Muscle of leg (tissue), 11 donors: ENCODE data around the gene SUB1. TPM values are rescaled to one million over a fixed set of nuclear protein-coding genes. Genes with fewer than 3 reads are reported as not detected.
A peak's percentile ranks its signal among the peaks of the same experiment; 100 is the strongest.
"Not testable (repeated sequence)": the region's sequence is repeated elsewhere in the genome, so short reads cannot be mapped to it uniquely, and the experiment has no call there.

Experiments used
- DNase-seq: peaks from one replicate; pipeline ENCODE4 v3.0.0; 2013
- H3K27ac ChIP-seq: one replicate; pipeline ENCODE4 v1.5.1; 2013; ENCODE audit warnings: mild to moderate bottlenecking, low read length, control low read depth
- H3K27me3 ChIP-seq: one replicate; pipeline ENCODE4 v1.6.1; 2013; ENCODE audit warnings: low read length; ENCODE audit not compliant: control insufficient read depth, insufficient read depth
- H3K36me3 ChIP-seq: one replicate; pipeline ENCODE4 v1.6.1; 2013; ENCODE audit warnings: low read length; ENCODE audit not compliant: control insufficient read depth, insufficient read depth
- H3K4me1 ChIP-seq: one replicate; pipeline ENCODE4 v1.6.1; 2013; ENCODE audit warnings: low read length; ENCODE audit not compliant: control insufficient read depth, insufficient read depth
- H3K4me3 ChIP-seq: one replicate; pipeline ENCODE4 v1.5.1; 2013; ENCODE audit warnings: low read length, control low read depth
- H3K9me3 ChIP-seq: replicated peaks from 2 replicates; pipeline ENCODE4 v1.6.1; 2013; ENCODE audit warnings: low read depth, low read length; ENCODE audit not compliant: control insufficient read depth
- WGBS: methylation state at CpG from one replicate; pipeline ENCODE4 v1.1.5; 2013; ENCODE audit warnings: missing lambda C conversion rate; ENCODE audit not compliant: insufficient coverage; 5-methylcytosine and 5-hydroxymethylcytosine counted together
- polyA plus RNA-seq, 8 donors: library from polyadenylated mRNA; unstranded; fragments of 120-200 nt; gene quantifications; one replicate each; pipeline versions ENCODE4 v1.2.1 to v1.2.3, GENCODE V29; 2013; ENCODE audit warnings: inconsistent platforms in 1 of 8, low replicate concordance in 1 of 8; ENCODE audit not compliant: insufficient read length in 8 of 8, insufficient read depth in 1 of 8
- total RNA-seq: library from RNA; stranded (reverse); fragments of 120-200 nt; gene quantifications from one replicate; pipeline ENCODE4 v1.2.4, GENCODE V29; 2013

SUB1 gene
- total and polyA plus RNA-seq, 9 donors: 238 to 318 (median 269) TPM

DNA sequence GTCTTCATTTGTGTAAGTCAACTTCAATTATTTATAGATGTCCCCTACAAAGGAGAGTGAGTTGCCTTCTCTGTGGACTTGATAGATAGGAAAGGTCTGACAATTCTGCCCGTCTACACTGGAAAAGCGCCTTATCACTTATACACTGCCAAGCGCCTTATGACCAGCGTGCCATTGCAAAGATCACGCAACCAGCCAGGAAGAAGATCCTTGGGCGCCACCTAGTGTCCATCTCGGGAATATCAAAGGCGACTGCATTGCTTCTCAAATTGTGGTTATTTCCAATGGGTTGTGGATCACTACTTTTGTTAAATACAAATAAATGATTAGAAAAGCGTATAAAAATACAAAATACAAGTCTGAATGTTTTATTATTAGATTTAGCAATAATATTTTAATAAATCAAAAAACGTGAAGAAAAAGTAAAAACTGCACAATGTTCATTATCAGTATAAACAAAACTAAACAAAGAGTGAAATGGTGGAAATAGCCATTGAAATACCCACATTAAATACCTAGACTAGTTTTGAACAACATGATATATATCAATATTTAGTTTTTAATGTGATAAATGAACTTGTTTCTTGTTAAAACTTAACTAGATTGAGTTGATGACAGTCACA is 27.8 kb downstream of the SUB1 start:
- Histone ChIP-seq H3K27me3 (no peaks in the 10 kb centered on the region), H3K9me3 (no peaks in the 10 kb centered on the region), H3K36me3 (peaks cover 2% of the 10 kb centered on the region), H3K4me1 (peaks cover 3% of the 10 kb centered on the region), H3K27ac (no peak overlapping the region), H3K4me3 (no peak overlapping the region)
- no CpG with 5 or more reads among the region's 10 CpGs for WGBS
- peak; percentile 84 for DNase-seq

DNA sequence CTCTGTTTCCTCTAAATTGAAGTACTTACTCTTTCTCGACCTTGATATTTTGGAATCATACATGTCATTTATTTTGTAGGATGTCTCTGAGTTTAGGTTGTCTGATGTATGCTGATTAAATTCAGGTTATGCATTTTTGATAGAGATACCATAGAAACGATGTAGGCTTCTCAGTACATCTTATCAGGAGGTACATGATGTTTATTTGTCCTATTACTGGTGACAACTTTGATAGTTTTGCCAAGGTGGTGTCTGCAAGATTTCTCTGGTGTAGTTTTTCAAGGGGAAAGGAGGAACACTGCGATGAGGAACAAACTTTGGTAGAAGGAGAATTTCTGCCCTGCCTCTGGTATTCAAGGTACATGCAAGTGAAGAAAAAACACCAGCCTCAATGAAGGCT is 29.9 kb downstream of the SUB1 start:
- no peak overlapping the region for H3K4me3 ChIP-seq
- H3K36me3 ChIP-seq: peaks cover 2% of the 10 kb centered on the region
- H3K9me3 ChIP-seq: no peaks in the 10 kb centered on the region
- no peak for DNase-seq
- H3K27me3 ChIP-seq: no peaks in the 10 kb centered on the region
- no peaks in the 10 kb centered on the region for H3K4me1 ChIP-seq
- no peak overlapping the region for H3K27ac ChIP-seq
- WGBS: 75% methylated on average over 1 of the region's 3 CpGs

DNA sequence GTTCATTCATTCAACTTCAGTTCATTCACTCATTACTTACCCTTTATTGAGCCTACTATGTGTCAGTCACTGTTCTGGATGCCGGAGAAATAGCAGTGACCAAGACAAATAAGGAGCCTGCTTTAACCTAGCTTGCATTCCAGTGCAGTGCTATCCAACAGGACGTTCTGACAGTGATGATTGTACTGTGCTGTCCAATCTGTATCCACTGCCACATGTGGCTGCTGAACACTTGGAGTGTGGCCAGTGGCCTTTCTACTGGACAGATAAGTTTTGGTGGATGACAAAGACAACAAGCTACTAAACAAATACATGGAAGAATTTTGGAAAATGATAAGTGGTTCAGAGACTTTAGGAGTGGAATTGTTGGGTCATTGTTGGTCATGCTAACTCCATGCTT is 33.6 kb downstream of the SUB1 start:
- WGBS: 79% methylated on average over 2 of the region's 2 CpGs
- Histone ChIP-seq H3K9me3 (no peaks in the 10 kb centered on the region), H3K4me1 (no peaks in the 10 kb centered on the region), H3K36me3 (no peaks in the 10 kb centered on the region), H3K27me3 (no peaks in the 10 kb centered on the region), H3K4me3 (no peak overlapping the region), H3K27ac (no peak overlapping the region)
- no peak for DNase-seq

- peak; percentile 56 for DNase-seq
- no peaks in the 10 kb centered on the region for H3K36me3 ChIP-seq
- no peaks in the 10 kb centered on the region for H3K27me3 ChIP-seq
- 63% methylated on average over 6 of the region's 8 CpGs for WGBS
- H3K9me3 ChIP-seq: no peaks in the 10 kb centered on the region
- no peaks in the 10 kb centered on the region for H3K4me1 ChIP-seq
- H3K4me3 ChIP-seq: no peak overlapping the region
- H3K27ac ChIP-seq: no peak overlapping the region
Observed at GRCh38 chr5:32621256-32621655, 35.9 kb downstream of the SUB1 start.

DNA sequence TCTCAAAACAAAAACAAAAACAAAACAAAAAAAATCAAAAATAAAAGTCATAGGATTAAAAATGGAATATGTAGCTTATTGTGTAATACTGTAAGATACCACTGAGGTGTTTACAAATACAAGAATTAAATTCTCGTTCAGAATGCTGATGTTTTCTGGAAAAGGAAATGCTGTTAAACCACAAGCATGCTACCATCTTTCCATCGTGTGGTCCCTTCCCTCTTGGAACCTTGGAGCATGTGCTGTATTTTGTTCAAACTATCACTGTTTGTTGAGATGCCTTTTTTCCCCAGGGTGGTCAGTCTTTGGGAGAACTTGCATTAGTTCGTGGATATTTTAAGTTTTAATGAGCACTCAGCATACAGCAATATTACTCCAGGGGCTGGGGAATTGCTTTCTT is 39.7 kb downstream of the SUB1 start:
- Histone ChIP-seq H3K9me3 (no peaks in the 10 kb centered on the region), H3K4me3 (no peak overlapping the region), H3K4me1 (no peaks in the 10 kb centered on the region), H3K36me3 (no peaks in the 10 kb centered on the region), H3K27me3 (no peaks in the 10 kb centered on the region), H3K27ac (no peak overlapping the region)
- no CpG with 5 or more reads among the region's 3 CpGs for WGBS
- DNase-seq: peak; percentile 40

GRCh38 chr5:32625547-32625946 is 40.2 kb downstream of the SUB1 start:
- Histone ChIP-seq H3K36me3 (no peaks in the 10 kb centered on the region), H3K27me3 (no peaks in the 10 kb centered on the region), H3K27ac (no peak overlapping the region), H3K4me1 (no peaks in the 10 kb centered on the region), H3K4me3 (no peak overlapping the region), H3K9me3 (no peaks in the 10 kb centered on the region)
- 71% methylated on average over 4 of the region's 5 CpGs for WGBS
- no peak for DNase-seq

- H3K27ac ChIP-seq: no peak overlapping the region
- no peaks in the 10 kb centered on the region for H3K4me1 ChIP-seq
- no peak overlapping the region for H3K4me3 ChIP-seq
- no peak for DNase-seq
- 77% methylated on average over 4 of the region's 5 CpGs for WGBS
- H3K36me3 ChIP-seq: no peaks in the 10 kb centered on the region
- no peaks in the 10 kb centered on the region for H3K9me3 ChIP-seq
- no peaks in the 10 kb centered on the region for H3K27me3 ChIP-seq
Observed at GRCh38 chr5:32627219-32627870, 42.0 kb downstream of the SUB1 start.

GRCh38 chr5:32628049-32628844 is 42.9 kb downstream of the SUB1 start:
- H3K4me1 ChIP-seq: no peaks in the 10 kb centered on the region
- no peak overlapping the region for H3K27ac ChIP-seq
- WGBS: 80% methylated on average over 3 of the region's 8 CpGs
- H3K9me3 ChIP-seq: no peaks in the 10 kb centered on the region
- H3K27me3 ChIP-seq: no peaks in the 10 kb centered on the region
- DNase-seq: no peak
- no peaks in the 10 kb centered on the region for H3K36me3 ChIP-seq
- no peak overlapping the region for H3K4me3 ChIP-seq

DNA sequence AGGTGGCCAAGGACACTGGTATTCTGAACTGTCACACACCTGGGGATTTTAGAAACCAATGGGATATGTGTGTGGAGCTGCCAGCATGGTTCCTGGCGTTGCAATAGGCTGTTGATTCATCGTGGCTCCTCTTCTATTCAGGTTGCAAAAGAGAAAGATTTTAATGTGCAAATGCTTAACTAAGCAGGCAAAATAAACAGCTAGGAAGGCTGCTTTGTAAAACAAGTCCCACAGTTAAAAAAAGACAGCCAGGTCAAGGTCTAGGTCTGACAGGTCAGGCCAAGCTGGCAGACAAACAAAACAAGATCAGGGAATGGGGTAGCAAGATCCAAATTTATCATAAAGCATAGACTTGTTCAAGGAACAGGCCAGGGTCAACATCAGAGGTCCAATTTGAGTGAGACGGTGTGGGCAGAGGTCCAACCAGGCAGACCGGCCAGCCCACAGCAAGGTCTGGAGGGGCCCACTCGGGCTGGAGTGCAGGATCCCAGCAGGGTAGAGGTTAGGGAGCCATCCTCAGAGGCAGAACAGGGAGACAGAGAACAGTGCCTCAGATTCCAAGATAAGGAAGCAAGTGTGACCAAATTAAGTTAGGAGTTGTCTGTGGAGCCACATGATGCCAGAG is 45.6 kb downstream of the SUB1 start:
- WGBS: 75% methylated on average over 3 of the region's 5 CpGs
- no peak for DNase-seq
- Histone ChIP-seq H3K9me3 (no peaks in the 10 kb centered on the region), H3K36me3 (no peaks in the 10 kb centered on the region), H3K4me1 (no peaks in the 10 kb centered on the region), H3K27ac (no peak overlapping the region), H3K27me3 (no peaks in the 10 kb centered on the region), H3K4me3 (no peak overlapping the region)

DNA sequence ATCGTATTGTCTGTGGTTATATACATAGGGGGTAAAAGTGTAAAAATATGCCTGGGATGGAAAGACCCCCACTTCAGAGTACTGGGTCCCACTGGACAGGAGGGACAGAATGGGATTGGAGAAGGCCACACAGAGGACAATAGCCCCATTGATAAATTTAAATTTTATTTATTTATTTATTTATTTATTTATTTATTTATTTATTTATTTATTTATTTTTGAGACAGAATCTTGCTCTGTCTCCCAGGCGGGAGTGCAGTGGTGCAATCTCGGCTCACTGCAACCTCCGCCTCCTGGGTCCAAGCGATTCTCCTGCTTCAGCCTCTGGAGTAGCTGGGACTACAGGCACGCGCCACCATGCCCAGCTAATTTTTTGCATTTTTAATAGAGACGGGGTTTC is 47.7 kb downstream of the SUB1 start:
- H3K36me3 ChIP-seq, DNase-seq, H3K27me3 ChIP-seq, H3K27ac ChIP-seq, H3K4me1 ChIP-seq, H3K4me3 ChIP-seq, H3K9me3 ChIP-seq: not testable (repeated sequence)
- WGBS: 96% methylated on average over 7 of the region's 8 CpGs
